Putamen (tissue), 1 donor: ENCODE measurements around the gene LCE1D.

Experiments used
- DNase-seq: peaks from one replicate; pipeline ENCODE4 v3.0.0-alpha.2; 2016; ENCODE audit warnings: low spot score

The LCE1D gene, protein sequence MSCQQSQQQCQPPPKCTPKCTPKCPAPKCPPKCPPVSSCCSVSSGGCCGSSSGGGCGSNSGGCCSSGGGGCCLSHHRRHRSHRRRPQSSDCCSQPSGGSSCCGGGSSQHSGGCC

DNA sequence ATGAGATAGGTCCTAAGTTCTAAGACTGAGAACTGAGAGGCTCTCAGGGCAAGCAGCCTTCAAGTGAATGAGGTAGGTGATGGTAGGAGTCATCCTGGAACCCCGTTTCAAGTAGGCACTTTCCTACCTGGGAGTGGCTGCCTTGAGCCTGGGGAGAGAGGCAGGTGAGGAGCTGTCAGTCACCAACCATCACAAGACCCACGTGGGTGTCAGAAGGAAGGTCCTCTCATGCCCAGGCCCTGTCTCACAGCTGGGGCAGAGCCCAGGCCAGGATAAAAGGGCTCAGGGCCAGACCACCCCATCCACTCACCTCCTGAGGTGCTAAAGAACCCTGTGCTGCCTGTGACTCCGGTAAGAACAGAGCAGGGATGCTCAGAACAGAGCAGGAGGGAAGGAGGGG lies at the start of gene LCE1D:
TSS of gene LCE1D (plus strand) at position 301 of the 400 bp plus-strand sequence. CDS start 1,074 bp downstream, outside the sequence.
- no peak for DNase-seq

DNA sequence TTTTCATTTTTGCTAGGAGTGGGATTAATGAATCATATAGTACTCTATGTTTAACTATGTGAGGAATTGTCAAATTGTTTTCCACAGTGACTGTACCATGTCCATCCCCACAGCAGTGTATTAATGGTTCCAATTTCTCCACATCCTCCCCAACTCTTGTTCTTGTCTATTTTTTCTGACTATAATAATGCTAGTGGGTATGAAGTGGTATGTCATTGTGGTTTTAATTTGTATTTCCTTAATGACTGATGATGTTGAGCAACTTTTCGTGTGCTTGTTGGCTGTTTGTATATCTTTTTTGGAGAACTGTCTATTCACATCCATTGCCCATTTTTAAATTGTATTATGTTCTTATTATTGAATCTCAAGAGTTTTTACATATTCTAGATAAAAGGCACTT lies 48.7 kb upstream of the LCE1D start:
- no peak for DNase-seq

DNA sequence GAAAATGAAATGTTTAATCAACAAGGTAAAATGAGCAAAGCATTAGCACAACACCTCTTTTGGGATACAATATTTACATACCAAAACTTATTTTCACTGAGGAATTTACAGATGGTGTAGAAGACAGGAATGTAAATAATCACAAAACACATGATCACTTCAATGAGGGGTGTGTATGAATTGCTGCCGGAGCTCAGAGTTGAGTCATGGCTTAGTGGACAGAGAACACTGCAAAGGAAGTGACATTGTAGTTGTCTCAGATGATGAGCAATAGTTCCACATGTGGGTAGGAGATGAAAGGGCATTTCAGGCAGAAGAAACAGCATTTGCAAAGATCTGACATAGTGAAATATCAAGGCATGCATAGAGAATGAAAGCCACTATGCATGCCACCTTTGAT lies 44.3 kb upstream of the LCE1D start:
- DNase-seq = no peak

- no peak for DNase-seq
Measured at GRCh38 chr1:152753586-152753985, 42.9 kb upstream of the LCE1D start.

DNA sequence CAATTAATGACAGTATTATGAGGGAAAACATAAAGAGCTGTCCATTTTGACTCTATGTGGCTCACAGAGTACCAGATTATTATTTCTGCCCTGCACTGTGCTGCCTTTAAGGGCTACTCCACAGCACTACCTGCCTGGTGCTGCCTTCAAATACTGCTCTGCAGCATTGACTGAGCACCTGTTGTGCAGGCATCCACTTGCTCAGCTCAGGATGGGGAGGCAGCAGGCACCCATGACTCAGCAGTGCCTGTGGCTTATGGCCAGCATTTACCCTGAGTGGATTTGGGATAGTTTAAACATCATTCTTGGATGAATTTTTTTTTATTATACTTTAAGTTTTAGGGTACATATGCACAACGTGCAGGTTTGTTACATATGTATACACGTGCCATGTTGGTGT lies 39.6 kb upstream of the LCE1D start:
- no peak for DNase-seq

DNA sequence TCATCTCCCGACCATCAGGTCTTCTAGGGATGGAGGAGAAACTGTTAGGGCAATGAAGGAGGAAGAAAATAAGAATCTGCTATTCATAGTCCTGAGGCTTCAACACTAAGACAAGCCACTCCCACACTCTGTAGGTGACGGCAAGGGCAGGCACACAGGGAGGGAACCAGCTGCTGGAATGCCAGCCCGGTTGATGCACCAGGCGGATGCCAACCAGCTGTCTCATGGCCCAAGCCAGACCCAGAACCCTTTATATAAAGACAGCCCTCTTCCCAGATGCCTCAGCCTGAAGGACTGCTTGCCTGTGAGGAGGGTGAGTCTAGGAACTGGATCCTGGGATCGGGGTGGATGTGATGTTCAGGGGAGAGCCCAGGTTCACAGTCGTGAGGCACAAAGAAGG lies 38.8 kb upstream of the LCE1D start, which contains the start of gene KPRP:
TSS of gene KPRP (plus strand) at position 279 of the 400 bp plus-strand sequence. CDS start 1,564 bp downstream, outside the sequence.
- peak; percentile 16 for DNase-seq

DNA sequence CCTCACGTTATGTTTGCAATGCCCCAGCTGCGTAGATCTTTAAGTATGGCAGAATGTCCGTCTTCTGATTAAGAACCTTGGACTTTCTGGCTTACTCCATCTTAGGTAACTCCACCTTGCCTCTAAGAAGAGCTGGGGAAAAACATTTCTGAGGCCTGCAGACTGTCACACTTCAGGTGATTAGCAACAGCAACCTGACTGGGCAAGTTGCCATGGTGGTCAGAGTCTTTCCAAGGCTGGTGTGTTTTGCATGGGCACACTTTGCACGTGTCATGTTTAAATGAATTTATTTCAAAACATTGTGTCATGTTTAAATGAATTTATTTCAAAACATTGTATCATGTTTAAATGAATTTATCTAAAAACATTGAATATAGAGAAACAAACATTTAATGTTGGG lies 37.9 kb upstream of the LCE1D start:
- no peak for DNase-seq

DNA sequence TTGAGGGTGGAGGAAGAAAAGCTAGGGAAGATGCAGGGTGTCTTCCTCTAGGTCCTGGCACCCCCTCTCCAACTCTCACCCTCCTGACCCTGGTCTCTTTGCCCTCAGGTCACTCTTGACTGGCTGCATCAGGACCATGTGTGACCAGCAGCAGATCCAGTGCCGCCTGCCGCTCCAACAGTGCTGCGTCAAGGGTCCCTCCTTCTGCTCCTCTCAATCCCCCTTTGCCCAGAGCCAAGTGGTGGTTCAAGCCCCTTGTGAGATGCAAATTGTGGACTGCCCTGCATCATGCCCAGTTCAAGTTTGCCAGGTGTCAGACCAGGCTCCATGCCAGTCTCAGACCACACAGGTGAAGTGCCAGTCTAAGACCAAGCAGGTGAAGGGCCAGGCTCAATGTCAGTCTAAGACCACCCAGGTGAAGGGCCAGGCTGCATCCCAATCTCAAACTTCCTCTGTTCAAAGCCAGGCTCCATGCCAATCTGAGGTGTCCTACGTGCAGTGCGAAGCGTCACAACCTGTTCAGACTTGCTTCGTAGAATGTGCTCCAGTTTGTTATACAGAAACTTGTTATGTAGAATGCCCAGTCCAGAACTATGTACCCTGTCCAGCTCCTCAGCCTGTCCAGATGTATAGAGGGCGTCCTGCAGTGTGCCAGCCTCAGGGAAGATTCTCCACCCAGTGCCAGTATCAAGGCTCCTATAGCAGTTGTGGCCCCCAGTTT lies 36.9 kb upstream of the LCE1D start:
- DNase-seq = no peak

GRCh38 chr1:152760551-152761190 lies 35.9 kb upstream of the LCE1D start:
- DNase-seq = no peak

DNA sequence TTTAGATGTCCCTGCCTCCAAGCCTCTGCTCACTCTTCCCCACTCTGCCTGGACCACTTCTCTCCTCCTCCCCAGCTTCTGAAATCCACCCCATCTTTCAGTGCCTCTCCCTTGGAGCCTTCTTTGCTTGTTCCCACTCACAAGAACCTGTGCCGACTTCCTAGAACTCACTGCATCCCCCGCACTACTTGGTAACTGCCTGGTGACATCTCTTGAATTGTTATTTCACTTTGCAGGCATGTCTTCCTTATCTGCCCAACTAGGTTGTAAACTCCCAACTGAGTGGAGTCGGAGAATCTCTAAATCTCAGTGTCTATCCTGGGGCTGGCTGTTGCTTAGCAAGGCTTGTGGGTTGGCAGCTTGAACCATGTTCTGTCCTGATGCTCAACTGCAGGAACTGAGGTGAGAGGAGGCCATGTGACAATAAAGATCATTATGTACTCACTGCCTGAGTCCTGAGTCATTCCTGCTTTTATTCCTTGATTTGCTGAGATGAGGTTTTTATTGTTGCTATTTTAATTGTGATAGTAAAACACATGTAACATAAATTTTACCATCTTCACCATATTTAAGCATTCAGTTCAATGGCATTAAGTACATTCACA lies 34.8 kb upstream of the LCE1D start:
- peak; percentile 76 for DNase-seq

DNA sequence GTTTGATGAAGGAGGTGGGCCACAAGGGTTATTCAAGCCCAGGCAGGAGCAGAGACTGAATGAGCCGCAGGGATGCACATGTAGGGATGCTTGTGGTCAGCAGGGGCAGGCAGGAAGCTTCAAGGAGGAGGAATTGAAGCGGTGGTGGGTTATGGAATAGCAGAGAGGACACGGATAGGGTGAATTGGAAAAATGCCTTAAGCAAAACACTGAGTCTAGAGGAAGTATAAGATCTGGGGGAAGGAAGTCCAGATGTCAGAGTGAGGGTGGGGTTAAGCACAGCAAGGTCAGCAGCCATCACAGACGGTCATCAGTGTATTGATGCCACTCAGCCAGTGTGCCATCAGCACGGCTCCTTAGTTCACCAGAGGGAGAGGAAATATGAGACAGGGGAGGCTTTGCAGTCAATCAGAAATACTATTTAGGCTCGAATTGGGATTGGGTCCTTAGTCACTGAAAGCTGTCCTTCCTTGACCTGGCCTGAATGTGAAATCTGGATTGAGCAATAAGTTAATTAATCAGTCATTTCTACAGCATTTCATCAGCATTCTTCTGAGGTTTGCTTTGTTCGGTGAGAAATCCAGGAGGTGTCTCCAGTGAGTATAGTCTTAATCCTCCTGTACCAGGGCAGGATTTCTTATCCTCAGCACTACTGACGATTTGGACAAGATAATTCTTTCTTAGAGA lies 27.5 kb upstream of the LCE1D start:
- DNase-seq = no peak

DNA sequence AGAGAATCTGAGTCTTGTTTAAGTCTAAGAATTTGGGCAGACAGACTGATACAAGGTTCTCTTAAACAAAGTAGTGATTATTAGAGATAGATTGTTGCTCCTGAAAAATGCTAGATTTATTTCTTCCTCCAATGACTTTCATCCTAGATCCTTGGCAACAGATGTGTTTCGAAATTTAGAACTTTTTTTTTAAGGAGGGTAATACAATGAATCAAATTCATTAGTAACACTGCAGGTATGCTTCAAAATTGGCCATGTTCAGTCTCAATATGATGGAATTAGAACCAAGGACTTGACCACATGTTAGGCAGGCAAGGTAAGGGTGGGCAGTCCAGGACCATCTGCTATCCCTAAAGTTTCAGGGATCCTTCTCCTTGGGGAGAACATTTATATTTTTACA lies 26.1 kb upstream of the LCE1D start:
- DNase-seq = no peak

GRCh38 chr1:152774875-152775274 lies 21.6 kb upstream of the LCE1D start, which contains the start of gene LCE1F:
Gene LCE1F, plus strand, starts transcription at chr1:152775140. Its CDS starts 1,232 bp downstream, at chr1:152776372.
- DNase-seq = no peak

GRCh38 chr1:152776361-152776760 lies 20.2 kb upstream of the LCE1D start:
- DNase-seq = no peak

- no peak for DNase-seq
Measured at GRCh38 chr1:152777510-152778137, 18.9 kb upstream of the LCE1D start.

DNA sequence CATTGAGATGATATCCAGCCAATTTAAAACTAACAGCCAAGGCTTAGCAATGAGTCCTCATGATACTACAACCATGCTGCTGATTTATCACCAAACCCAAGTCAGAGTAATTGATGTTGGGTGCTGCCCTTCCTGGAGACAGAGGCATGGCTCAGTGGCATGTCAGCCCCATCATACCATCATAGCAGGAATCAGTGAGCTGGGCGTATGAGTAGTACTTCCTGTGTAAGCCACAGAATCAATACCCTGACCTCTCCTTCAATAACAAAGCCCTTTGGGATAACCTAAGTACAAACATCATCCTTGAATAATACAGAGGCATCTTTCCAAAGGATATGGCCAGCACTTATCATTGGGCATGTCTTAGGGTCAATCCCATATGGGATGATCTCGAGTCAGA lies 13.4 kb upstream of the LCE1D start:
- no peak for DNase-seq

DNA sequence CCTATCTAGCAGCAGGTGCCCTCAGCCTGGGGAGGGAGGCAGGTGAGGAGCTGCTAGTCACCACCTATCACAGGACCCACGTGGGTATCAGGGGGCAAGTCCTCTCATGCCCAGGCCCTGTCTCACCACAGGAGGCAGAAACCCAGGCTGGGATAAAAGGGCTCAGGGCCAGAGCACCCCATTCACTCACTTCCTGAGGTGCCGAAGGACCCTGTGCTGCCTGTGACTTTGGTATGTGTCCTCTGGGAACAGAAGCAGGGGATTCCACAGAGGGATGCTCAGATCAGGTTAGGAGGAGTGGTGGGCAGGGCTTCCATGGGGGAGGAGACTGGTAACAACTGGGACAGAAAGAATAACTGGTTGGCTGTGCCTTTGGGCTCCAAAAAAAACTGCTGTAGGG lies 10.4 kb upstream of the LCE1D start, which contains the start of gene LCE1E:
TSS of gene LCE1E (plus strand) at position 181 of the 400 bp plus-strand sequence. CDS start 1,043 bp downstream, outside the sequence.
- DNase-seq = no peak

DNA sequence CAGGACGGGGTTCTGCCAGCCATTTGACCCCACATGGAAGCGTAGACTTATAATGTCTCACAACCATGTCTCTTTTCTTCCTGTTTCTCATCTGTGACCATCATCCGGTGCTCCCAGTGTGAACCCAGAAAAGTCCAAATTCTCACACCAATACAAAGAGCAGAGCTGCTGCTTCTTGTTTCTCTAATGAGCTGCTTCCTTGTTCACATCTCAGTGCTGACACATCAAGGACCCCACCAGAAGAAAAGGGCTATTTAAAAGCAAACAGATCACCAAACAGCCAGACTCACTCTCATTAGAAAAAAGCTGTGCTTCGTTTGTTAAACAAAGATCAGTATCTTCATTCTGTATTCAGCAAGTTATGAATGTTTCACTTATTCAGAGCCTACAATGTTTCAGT lies 835 bp upstream of the LCE1D start:
- no peak for DNase-seq

- no peak for DNase-seq
Measured at GRCh38 chr1:152801333-152801732, 4.8 kb downstream of the LCE1D start.

GRCh38 chr1:152806576-152806975 lies 10.1 kb downstream of the LCE1D start, which contains the start of gene LCE1C:
Gene LCE1C, minus strand, starts transcription at chr1:152806651. Its CDS starts 1,173 bp downstream, at chr1:152805478.
- DNase-seq = no peak

DNA sequence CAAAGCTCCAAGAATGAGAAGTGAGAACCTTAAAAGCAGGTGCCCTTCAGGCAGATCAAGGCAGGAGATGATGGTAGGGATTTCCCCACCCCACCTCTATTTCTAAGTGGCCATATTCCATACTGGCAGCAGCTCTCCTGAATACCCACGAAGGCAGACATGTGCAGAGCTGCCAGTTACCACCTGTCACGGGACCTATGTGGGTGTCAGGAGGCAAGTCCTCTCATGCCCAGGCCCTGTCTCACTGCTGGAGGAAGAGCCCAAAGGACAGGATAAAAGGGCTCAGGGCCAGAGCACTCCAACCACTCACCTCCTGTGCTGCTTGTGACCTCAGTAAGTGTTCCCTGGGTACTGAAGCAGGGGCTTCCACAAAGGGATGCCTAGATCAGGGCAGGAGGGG lies 14.5 kb downstream of the LCE1D start:
- no peak for DNase-seq

DNA sequence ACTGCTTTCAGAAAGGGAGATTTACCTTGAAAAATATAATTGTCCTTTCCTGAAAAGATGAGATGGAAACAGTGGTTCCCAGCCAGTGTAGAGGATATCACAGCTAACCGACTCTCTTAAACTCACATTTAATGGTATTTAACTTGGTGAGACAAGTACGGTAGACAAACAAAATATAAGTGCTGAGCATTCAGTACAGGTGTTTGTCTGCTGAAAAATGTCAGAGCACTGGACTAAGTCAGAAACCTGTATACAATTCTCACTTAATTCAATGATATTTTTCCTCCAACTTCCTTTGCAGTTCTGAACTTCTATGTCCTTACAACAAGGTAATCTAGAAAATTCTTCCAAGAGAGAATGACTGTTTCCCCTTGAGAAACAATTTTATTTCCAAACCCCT lies 15.2 kb downstream of the LCE1D start, which contains the start of gene LCE1B:
TSS of gene LCE1B (plus strand) at position 301 of the 400 bp plus-strand sequence. CDS start 476 bp downstream, outside the sequence.
- DNase-seq = no peak
